Activated T-cell treated with anti-CD3 and anti-CD28 coated beads for 1 hour (primary cell): ENCODE measurements around the gene MALT1.
A peak's percentile ranks its signal among the peaks of the same experiment; 100 is the strongest.
"Not testable (repeated sequence)": the region's sequence is repeated elsewhere in the genome, so short reads cannot be mapped to it uniquely, and the experiment has no call there.

Source experiments
- DNase-seq: peaks from one replicate; pipeline ENCODE4 v3.0.0-alpha.2; 2020; ENCODE audit warnings: low read depth

Gene MALT1

DNA sequence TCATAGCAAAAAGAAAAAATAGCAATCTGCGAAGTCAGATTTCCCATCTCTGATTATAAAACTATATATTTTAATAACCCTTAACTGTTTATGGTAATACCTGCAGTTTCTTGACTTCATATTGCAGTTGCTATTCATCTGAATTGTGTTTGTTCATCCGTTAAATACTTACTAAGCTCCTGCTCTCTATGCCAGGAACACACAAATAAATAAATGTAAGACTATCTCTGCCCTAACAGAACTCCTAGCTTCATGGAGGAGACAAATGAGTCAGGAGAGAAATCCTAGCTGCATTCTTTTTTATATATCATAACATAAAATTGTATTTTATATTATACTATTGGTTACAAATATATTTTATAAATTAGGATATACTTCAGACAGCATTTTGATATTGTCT is 61.2 kb downstream of the MALT1 start:
- no peak for DNase-seq

DNA sequence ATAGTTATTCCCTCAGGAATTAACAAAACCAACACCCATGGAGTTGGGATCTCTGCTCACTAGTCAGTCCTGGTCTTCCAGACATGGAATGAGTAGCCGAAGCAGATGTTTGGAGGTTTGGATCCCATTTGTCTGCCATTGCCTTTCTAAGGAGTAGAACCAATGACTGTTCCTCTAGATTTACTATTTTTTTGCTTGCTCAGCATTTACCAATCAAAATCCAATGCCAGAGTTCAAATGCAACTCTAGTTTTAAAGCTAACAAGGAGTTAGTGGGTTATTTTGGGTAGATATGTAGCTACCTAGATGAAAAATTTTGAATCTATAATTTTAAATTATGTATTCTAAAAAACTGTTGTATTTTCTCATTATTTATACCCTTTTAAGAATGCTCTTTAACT is 62.6 kb downstream of the MALT1 start:
- no peak for DNase-seq

DNA sequence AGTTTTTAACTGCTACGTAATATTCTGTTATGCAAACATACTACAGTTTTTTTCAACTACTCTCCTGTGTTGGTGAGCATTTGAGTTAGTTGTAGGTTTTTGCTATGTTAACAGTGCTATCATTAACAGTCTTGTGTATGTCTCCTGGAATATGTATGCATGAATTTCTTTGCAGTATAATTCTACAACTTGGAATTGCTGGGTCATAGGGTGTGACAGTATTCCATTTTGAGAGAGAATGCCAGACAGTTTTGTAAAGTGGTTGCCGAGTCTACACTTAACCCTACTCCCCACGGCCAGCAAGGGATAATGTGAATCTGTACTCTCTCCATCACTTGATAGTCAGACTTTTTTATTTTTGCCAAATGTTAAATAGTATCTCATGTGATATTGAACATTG is 67.1 kb downstream of the MALT1 start:
- DNase-seq, result no peak

DNA sequence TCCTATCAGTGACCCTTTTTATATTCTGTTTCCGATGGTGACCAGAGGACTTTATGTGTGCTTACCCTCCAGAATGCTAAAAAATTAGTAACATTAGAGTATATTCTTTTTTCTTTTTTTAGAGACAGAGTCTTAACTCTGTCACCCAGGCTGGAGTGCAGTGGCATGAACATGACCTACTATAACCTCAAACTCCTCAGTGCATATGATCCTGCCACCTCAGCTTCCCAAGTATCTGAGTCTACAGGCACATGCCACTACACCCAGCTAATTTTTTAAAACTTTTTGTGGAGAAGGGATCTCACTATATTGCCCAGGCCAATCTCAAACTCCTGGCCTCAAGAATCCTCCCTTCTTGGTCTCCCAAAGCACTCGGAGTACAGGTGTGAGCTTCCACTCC is 74.6 kb downstream of the MALT1 start:
- no peak for DNase-seq

DNA sequence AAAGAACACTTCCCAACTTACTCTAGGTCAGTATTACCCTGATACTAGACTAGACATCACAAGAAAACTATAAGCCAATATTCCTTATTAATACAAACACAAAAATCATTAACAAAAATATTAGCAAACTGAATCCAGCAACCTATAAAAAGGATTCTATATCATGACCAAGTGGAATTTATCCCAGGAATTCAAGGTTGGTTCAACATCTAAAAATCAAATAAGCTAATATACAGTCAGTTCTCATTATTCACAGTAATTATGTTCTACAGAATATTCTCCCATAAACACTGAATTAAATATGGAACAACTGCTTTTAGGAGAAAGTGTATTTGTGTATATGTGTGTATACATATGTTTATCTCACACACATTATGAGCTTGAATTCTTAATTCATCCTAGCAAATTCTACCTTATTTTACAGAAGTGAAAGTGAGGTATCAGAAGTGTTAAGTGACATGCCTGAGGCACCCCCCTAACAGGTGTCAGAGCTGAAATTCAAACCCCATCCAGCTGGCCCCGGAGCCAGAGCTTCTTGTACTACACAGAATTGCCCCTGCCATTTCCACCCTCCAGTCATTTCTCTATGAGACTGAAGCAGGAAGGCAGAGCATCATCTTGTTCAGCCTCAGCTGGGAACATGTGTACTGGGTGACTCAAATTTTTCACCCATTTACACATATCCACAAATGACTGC is 77.8 kb downstream of the MALT1 start:
- no peak for DNase-seq

DNA sequence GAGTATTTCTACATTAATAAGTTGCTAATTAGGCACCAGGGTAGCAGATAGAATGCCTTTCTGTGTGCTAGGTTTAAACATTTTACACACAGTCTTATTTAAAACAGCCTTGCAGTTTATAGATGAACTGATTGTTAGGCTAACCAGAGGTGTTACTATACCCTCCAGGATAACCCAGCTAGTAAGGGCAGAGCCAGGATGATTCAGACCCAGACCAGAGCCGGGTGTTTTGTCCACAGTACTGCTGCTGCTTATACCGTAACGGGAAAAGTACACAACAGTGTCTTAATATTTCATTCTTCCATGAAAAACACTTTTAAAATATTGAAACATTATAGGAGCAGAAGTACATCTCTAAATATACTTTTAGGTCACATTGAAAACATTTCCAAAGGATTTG is 82.7 kb downstream of the MALT1 start:
- DNase-seq, result no peak

DNA sequence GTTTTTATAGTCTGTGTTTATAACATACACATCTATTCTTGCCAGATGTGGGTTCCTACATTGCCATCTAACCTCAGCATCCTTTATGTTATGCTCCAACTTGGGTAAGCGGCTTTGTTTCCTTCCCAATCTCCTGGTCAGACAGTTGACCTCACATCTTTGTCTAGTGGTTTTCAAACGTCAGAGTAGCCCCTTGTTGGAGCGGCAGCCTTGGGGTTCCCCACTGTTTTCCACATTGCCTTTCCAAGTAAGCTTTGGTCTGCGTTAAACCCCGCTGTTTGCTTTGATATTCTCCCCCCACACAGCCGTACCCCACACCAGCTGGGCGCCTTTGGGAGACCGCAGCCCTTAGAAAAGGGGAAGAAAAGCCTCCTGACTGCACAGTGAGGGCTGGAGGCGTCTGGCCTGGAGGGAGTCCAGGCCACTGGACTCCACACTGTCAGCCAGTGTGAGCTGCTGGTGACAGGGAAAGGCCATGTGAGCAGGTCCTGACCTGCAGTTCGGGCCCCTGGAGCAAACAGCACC is 83.3 kb downstream of the MALT1 start:
- no peak for DNase-seq

DNA sequence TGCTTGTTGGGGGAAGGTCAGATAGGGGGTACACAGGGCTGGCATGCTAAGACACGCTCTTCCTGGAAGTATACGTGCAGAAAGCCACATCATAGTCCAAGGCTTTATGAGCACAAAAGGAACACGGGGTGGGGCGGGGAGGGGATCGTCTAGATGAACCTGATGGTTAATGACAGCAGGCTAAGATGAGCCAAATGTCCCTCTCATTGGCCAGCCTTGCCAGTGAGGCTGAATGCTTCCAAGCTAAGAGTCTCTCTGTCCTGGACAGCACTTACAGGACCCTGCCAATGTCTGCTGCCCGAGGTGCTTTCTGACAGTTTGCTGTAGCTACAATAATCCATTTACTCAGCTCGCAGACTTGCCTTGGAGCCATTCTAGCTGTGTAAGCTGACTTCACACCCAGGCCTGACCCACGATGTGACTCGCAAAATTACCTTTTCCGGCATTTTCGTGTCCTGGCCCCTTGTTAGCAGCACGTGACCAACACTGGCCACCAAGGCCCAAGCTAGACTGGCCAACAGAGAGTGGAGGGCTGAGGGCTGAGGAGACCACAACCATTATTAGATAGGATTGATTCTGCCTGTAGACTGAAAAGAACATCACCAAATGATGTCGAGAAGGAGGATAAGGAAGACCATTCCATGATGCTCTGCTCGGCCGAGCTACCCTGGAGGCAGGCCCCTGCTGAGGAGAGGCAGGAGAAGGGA is 84.2 kb downstream of the MALT1 start:
- DNase-seq, result no peak

DNA sequence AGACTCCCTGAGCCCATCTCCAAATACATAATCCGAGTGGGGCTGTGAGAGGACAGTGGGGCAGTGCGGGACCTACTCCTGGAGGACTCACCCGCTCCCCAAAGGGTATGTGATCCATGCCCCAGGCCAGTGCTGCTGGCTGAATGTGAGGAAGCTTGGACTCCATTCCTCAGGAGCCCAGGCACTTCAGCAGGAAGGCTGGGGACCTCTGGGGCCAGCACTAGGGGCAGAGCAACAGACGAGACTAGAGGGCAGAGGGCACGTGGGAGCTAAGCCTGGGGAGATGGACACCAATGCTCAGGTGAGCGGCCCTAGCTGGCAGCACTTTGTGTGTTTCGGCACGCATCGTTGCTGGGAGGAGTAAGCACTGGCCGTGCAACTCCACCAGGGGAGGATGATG is 84.9 kb downstream of the MALT1 start:
- DNase-seq, result no peak

DNA sequence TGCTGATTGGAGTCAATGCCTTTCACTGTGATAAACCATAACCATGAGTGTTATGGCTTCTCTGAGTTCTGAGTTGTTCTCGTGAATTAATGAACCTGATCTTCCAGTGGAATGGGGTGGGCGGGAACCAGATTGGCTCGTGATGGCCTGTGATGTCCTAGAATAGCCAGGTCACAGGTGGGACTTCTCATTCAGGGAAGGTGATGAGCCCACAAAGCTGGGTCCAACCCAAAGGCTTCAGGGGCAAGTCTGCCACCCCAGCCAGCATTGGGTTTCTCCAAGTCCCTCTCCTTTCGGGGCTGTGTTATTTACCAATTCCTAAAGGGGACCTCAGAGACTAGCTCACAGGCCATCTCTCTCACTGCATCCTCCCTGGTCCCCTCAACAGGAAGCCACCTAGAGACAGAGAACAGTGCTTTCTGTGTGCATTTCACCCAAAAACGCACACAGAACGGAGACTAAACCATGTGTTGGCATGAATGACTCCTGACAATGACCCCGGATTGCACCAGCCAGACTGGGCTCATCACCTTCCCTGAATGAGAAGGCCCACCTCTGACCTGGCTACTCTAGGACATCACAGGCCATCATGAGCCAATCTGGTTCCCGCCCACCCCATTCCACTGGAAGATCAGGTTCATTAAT is 85.5 kb downstream of the MALT1 start:
- no peak for DNase-seq

DNA sequence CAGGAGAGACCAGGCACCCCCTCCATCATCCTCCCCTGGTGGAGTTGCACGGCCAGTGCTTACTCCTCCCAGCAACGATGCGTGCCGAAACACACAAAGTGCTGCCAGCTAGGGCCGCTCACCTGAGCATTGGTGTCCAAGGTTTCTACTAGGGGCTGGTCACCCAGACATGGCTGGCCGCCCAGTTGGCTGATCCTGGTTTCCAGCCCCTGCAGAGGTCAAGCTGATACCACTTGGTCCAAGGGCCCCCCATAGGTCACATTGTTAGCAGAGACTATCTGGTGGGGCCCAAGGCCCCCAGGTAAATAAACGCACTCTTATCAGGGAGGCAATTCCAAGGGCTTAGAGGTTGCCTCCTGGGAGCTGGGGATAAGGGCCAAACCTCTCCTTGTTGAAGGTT is 86.1 kb downstream of the MALT1 start:
- DNase-seq, result not testable (repeated sequence)

DNA sequence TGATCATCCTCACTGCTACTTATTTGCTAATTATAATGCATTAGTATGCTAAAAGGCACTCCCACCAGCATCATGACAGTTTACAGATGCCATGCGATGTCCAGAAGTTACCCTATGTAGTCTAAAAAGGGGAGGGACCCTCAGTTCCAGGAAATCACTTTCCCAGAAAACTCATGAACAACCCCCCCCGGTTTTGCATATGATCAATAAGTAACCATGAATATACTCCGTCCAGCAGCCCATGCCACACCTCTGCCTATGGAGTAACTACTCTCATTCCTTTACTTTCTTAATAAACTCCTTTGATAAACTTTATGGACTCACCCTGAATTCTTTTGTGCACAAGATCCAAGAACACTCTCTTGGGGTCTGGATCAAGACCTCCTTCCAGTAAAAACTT is 86.8 kb downstream of the MALT1 start:
- DNase-seq, result no peak

DNA sequence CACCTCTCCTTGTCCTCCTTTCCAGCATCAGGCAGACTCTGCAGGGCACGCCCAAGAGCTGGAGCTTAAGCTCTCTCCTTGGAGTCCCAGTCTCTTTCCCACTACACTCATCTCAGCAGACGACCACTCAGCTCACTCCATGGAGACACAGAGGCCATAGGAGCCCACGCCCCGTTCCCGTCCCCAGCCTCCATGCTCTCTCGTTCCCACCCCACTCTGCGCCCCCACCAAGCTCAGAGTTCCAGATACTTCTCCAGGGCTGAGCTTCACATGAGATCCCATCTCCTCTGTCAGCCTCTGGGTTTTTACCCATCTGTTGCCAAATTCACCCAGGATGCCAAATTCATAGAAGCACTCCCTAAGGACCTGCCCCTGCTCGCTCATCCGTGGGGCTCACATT is 87.3 kb downstream of the MALT1 start:
- DNase-seq, result no peak

DNA sequence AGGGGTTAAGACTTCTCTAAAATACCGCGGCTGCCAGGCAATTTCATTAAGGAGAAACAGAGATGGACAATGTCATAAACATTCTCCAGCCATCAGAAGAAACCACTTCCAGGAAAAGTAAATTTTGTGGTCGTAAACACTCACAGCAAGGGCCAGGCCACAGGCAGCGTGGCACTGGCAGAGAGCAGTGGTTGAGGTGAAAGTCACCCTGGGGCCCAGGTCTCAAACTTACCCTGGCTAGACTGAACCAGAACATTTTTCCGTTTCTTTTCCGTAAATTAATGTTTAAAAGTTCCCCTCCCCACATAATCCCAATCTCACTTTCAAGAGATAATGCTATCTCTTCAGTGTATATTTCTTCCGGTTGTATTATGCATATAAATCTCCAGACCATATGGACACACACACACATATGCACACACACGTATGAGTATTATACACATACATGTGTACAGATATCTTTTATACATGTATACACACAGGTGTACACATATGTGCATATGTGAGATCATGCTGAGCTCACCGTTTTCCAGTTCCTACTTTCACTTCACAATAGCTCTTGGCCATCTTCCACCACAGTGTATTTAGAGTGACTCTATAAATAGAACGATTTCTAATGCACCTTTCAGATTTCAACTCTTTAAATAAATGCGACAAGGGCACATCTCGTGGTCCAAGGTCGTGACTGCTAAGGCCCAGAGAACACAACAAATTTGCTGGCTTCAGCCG is 90.1 kb downstream of the MALT1 start:
- DNase-seq, result no peak

DNA sequence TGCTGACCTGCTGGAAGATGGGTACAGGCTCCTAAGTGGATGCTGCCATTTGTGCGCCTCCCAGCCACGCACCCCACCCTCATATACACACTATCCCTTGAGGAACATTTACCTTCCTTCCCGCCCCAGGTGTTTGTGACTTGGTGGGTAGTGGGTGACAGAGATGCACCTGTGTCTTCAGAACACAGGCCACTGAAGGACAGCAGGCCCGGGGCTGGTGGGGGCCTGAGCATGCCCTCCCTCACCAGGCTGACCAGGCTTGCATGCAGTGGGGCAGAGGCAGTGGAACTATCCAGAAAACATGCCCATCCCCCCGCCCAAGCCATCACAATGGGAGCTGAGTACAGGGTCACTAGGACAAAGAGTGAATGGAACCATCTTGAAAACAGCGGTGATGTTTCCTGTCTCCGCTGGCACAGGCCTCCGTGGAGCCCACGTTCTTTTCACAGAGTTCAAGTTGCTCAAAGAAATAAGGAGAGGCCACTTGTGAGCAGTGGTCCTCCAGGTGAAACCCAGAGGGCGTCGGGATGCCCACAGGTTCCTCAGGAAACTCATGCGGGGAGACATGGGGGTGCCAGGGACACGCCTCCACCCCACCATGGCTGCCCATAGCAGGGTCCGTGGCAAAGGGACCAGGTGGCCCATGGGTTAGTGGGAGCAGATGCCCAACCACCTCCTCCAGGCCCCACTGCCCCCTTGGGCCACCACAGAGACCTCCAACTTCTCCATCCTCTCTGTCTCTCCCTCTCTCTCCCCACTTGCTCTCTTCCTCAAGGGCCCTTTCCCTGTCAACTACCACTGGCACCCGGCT is 90.9 kb downstream of the MALT1 start:
- no peak for DNase-seq

DNA sequence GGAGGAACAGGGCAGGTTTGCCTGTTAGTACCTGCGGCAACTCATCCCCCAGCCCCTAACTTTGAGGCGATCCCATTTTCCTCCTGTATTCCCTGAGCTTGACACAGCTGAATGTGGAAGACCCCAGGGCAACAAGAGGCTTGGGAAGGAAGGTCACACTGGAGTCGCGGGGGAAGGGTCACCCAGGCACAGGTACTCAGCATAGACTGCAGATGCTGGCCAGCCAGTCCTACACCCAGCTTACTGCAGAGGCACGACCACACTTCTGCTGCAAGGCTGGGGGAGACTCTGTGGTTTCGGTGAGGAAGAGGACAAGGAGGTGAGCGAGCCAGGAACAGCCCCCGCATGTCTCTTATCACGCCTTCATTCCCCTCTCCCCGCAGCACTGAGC is 91.5 kb downstream of the MALT1 start:
- DNase-seq, result no peak

DNA sequence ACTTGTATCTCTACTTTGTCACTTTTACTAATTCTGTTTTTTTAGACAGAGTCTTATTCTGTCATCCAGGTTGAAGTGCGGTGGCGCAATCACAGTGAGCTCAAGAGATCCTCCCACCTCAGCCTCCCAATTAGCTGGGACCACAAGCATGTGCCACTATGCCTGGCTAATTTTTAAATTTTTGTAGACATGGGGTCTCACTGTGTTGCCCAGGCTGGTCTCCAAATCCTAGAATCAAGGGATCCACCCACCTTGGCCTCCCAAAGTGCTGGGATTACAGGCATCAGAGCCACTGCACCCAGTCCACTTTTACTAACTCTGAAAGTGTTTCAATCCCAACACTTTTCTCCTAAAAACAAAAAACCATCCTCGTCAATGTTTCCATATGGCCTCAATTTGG is 94.9 kb downstream of the MALT1 start:
- no peak for DNase-seq

DNA sequence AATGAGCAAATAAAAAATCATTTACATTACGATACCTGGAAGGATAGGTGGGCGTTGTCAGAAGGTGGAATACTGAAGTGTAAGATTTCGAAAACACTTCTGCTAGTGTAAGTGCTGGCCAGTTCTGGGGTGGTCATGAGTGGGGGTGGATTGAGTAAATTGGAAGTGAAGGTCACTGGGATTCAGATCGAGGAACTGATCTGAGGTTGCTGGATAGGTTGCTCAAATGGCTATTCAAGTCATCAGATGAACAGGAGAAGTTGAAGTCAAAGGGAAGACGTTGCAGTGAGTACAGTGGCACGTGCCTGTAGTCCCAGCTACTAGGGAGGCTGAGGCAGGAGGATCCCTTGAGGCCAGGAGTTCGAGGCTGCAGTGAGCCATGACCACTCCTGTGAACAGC is 95.7 kb downstream of the MALT1 start:
- DNase-seq, result no peak

DNA sequence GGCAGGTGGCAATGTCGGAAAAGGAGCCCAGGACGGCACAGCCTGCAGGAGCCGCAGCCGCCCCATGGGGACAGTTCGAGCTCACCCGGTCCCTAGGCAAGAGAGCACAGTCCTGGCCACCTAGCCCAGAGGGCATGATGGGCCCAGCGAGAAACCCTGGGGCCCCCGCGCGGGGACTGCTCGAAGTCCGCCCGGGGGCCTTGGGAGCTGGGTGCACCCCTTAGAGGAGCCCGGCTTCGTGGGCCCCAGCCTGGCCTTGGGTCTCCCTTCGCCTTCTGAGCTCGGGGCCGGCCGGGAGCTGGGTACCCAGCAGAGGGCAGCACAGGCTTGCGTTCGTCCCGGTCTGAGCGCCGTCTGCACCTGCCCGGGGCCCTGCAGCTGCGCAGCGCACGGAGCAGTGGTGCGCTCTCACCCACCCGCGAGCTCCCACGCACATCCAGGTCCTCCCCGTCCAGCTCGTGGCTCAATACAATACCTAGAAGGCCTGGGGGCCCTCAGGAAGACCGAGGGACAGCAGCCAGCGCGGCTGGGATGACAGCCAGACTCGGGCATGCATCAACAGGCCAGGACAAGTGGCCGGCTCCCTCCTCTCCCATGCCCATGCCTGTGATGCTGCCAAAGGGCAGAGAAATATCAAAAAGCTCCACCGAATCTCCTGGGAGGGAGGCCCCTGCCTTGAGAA is 97.2 kb downstream of the MALT1 start:
- DNase-seq, result peak; percentile 51

DNA sequence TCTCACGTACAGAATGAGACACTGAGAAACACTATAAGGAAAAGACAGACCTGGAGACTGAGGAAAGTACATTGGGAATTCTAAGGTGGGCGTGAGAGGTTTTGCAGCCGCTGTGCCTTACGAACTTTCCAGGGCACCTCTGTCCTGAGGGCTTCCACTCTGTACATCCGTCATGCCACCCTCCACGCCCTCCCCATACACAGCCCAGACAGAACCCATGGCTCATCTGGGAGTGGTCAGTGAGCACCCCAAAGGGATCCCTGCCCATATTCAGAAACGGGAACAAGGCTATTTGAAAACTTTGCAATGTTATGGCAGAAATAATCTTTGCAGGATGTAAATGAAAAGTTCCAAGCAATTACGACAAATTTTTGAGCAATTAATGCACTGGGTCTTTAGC is 98.1 kb downstream of the MALT1 start:
- no peak for DNase-seq

DNA sequence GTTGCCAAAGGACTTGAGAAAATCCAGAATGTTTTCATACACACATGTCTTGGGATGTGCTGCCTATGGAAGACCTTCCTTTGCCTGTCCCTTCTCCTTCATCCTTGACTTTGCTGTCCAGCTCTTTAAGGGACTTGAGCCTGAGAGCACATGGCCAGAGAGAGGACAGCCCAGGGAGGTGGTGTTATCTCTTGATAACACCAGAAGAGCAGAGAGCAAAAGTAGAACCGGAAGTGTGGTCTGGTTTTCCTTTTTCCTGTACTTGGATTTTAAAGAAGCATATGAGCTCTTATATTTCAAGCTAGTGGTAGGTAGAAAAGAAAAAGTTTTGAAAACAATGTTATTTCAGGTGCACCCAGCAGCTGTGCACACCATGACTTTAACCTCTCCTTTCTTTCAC is 99.3 kb downstream of the MALT1 start:
- no peak for DNase-seq
